ENCODE measurements around the gene DAB2IP.

DAB2IP gene

GRCh38 chr9:121718084-121718483 is 66.7 kb downstream of the DAB2IP start:
- TF ChIP-seq CTCF (IDR thresholded peaks at IDR 0.05; ENCODE audit: poor library complexity, severe bottlenecking), result no peak
- Histone ChIP-seq H3K36me3 (ENCODE audit: low read depth) (no peaks in the 10 kb centered on the region; the same call in 1 of the 2 replicates), H3K9me3 (ENCODE audit: severe bottlenecking) (no peaks in the 10 kb centered on the region), H3K27me3 (ENCODE audit: insufficient read depth, poor library complexity, severe bottlenecking) (no peaks in the 10 kb centered on the region), H3K27ac (ENCODE audit: poor library complexity, severe bottlenecking) (peak overlapping the region; percentile 63), H3K4me1 (ENCODE audit: insufficient read depth, poor library complexity, severe bottlenecking) (peaks cover 59% of the 10 kb centered on the region), H3K4me3 (ENCODE audit: severe bottlenecking) (no peak overlapping the region)
- ATAC-seq (ENCODE audit: low read depth) (peak; percentile 24; the same call in 2 of the 3 replicates), DNase-seq (ENCODE audit: low spot score) (no peak)

GRCh38 chr9:121718501-121718900 is 67.1 kb downstream of the DAB2IP start:
- no peaks in the 10 kb centered on the region for H3K27me3 ChIP-seq (ENCODE audit: insufficient read depth, poor library complexity, severe bottlenecking)
- no peaks in the 10 kb centered on the region; the same call in 1 of the 2 replicates for H3K36me3 ChIP-seq (ENCODE audit: low read depth)
- H3K27ac ChIP-seq (ENCODE audit: poor library complexity, severe bottlenecking), result peak overlapping the region; percentile 63
- ATAC-seq (ENCODE audit: low read depth) (peak; percentile 22; the same call in 1 of the 3 replicates), DNase-seq (ENCODE audit: low spot score) (no peak)
- TF ChIP-seq CTCF (IDR thresholded peaks at IDR 0.05; ENCODE audit: poor library complexity, severe bottlenecking), result no peak
- no peaks in the 10 kb centered on the region for H3K9me3 ChIP-seq (ENCODE audit: severe bottlenecking)
- no peak overlapping the region for H3K4me3 ChIP-seq (ENCODE audit: severe bottlenecking)
- H3K4me1 ChIP-seq (ENCODE audit: insufficient read depth, poor library complexity, severe bottlenecking), result peaks cover 59% of the 10 kb centered on the region

- Histone ChIP-seq H3K4me1 (ENCODE audit: insufficient read depth, poor library complexity, severe bottlenecking) (peaks cover 73% of the 10 kb centered on the region), H3K27ac (ENCODE audit: poor library complexity, severe bottlenecking) (peak overlapping the region; percentile 63), H3K4me3 (ENCODE audit: severe bottlenecking) (no peak overlapping the region), H3K9me3 (ENCODE audit: severe bottlenecking) (no peaks in the 10 kb centered on the region), H3K36me3 (ENCODE audit: low read depth) (no peaks in the 10 kb centered on the region; the same call in 1 of the 2 replicates), H3K27me3 (ENCODE audit: insufficient read depth, poor library complexity, severe bottlenecking) (no peaks in the 10 kb centered on the region)
- ATAC-seq (ENCODE audit: low read depth), result peak; percentile 85
- DNase-seq (ENCODE audit: low spot score), result no peak
- TF ChIP-seq CTCF (IDR thresholded peaks at IDR 0.05; ENCODE audit: poor library complexity, severe bottlenecking), result peak; percentile 68
Measured at GRCh38 chr9:121720311-121721057, 69.0 kb downstream of the DAB2IP start.

- peak overlapping the region; percentile 63 for H3K27ac ChIP-seq (ENCODE audit: poor library complexity, severe bottlenecking)
- no peaks in the 10 kb centered on the region for H3K27me3 ChIP-seq (ENCODE audit: insufficient read depth, poor library complexity, severe bottlenecking)
- no peaks in the 10 kb centered on the region; the same call in 1 of the 2 replicates for H3K36me3 ChIP-seq (ENCODE audit: low read depth)
- no peaks in the 10 kb centered on the region for H3K9me3 ChIP-seq (ENCODE audit: severe bottlenecking)
- TF ChIP-seq CTCF (IDR thresholded peaks at IDR 0.05; ENCODE audit: poor library complexity, severe bottlenecking), result peak; percentile 24
- H3K4me3 ChIP-seq (ENCODE audit: severe bottlenecking), result no peak overlapping the region
- DNase-seq (ENCODE audit: low spot score) (no peak), ATAC-seq (ENCODE audit: low read depth) (no peak)
- H3K4me1 ChIP-seq (ENCODE audit: insufficient read depth, poor library complexity, severe bottlenecking), result peaks cover 73% of the 10 kb centered on the region
Measured at GRCh38 chr9:121721058-121721350, 69.6 kb downstream of the DAB2IP start.

- Histone ChIP-seq H3K27ac (ENCODE audit: poor library complexity, severe bottlenecking) (no peak overlapping the region), H3K4me1 (ENCODE audit: insufficient read depth, poor library complexity, severe bottlenecking) (peaks cover 65% of the 10 kb centered on the region), H3K27me3 (ENCODE audit: insufficient read depth, poor library complexity, severe bottlenecking) (no peaks in the 10 kb centered on the region), H3K36me3 (ENCODE audit: low read depth) (no peaks in the 10 kb centered on the region; the same call in 1 of the 2 replicates), H3K9me3 (ENCODE audit: severe bottlenecking) (no peaks in the 10 kb centered on the region), H3K4me3 (ENCODE audit: severe bottlenecking) (no peak overlapping the region)
- DNase-seq (ENCODE audit: low spot score) (no peak), ATAC-seq (ENCODE audit: low read depth) (no peak)
- no peak for TF ChIP-seq CTCF (IDR thresholded peaks at IDR 0.05; ENCODE audit: poor library complexity, severe bottlenecking)
Measured at GRCh38 chr9:121721770-121722169, 70.3 kb downstream of the DAB2IP start.
